Measurements from ENCODE around the gene IQSEC3. TPM values are rescaled to one million over a fixed set of nuclear protein-coding genes. Genes with fewer than 3 reads are reported as not detected.

IQSEC3 gene
- polyA plus RNA-seq, 4 donors, result under 0.01 to 1.5 (median 1.4) TPM; not detected in 1

DNA sequence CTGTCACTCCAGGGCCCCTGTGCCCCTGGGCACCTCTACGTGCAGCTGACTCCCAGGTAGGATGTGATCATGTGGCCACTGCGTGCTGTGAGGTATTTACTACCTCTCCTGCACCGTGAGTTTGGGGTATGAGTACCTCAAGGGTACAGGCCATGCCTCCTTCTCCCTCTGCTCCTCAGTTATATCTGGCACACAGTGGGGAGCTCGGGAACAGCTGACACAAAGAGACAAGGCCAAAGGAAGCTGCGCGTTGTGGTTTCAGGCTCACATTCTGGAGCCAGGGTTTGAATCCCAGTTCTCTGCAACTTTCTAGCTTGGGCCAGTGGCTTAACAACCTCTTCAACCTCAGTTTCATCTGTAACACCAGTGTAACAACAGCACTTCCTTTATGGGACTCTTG lies 155.2 kb downstream of the IQSEC3 start:
- WGBS, 3 donors, result 63 to 77% (median 65%) methylated on average over 6 of the region's 6 CpGs
- DNase-seq, result no peak
- Histone ChIP-seq H3K27me3 (ENCODE audit: control insufficient read depth in 3 of 3, insufficient read depth in 3 of 3, low read length in 3 of 3) (peaks cover 0 to 3% (median 0%) of the 10 kb centered on the region in 3 donors), H3K4me3 (ENCODE audit: low read depth in 1 of 3, low read length in 3 of 3) (no peak overlapping the region), H3K27ac (ENCODE audit: low read depth in 1 of 3, low read length in 2 of 3) (no peak overlapping the region), H3K9me3 (ENCODE audit: control insufficient read depth in 2 of 2, insufficient read depth in 1 of 2, low read depth in 1 of 2, low read length in 1 of 2) (no peaks in the 10 kb centered on the region), H3K4me1 (ENCODE audit: control insufficient read depth in 3 of 3, insufficient read depth in 2 of 3, low read depth in 1 of 3, low read length in 2 of 3) (no peaks in the 10 kb centered on the region), H3K36me3 (ENCODE audit: control insufficient read depth in 3 of 3, insufficient read depth in 2 of 3, low read depth in 1 of 3, low read length in 3 of 3) (no peaks in the 10 kb centered on the region)
- FAIRE-seq, result no peak

DNA sequence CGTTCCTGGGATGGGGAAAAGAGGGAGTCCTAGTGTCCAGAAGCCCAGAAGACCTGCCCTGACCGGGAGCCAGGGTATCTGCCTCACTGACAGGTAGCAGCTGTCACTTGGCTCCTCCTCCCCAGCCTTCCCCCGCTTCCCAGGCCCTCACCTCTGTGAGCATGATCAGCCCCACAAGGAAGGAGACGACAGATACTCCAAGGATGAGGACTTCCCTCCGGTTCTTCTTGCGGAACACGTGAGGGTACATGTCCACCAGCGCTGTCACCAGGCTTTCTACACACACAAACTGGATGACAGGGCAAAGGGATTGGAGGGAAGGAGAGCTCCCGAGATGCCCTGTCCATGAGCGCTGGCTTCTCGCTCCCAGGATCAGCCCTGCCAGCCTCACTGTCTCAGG lies 157.3 kb downstream of the IQSEC3 start:
- H3K4me1 ChIP-seq (ENCODE audit: control insufficient read depth in 3 of 3, insufficient read depth in 2 of 3, low read depth in 1 of 3, low read length in 2 of 3), result no peaks in the 10 kb centered on the region
- 75 to 83% (median 79%) methylated on average over 11 of the region's 11 CpGs for WGBS, 3 donors
- H3K36me3 ChIP-seq (ENCODE audit: control insufficient read depth in 3 of 3, insufficient read depth in 2 of 3, low read depth in 1 of 3, low read length in 3 of 3), result no peaks in the 10 kb centered on the region
- peaks cover 0 to 4% (median 3%) of the 10 kb centered on the region in 3 donors for H3K27me3 ChIP-seq (ENCODE audit: control insufficient read depth in 3 of 3, insufficient read depth in 3 of 3, low read length in 3 of 3)
- H3K4me3 ChIP-seq (ENCODE audit: low read depth in 1 of 3, low read length in 3 of 3), result no peak overlapping the region
- DNase-seq, result no peak
- H3K9me3 ChIP-seq (ENCODE audit: control insufficient read depth in 2 of 2, insufficient read depth in 1 of 2, low read depth in 1 of 2, low read length in 1 of 2), result no peaks in the 10 kb centered on the region
- FAIRE-seq, result no peak
- no peak overlapping the region for H3K27ac ChIP-seq (ENCODE audit: low read depth in 1 of 3, low read length in 2 of 3)

DNA sequence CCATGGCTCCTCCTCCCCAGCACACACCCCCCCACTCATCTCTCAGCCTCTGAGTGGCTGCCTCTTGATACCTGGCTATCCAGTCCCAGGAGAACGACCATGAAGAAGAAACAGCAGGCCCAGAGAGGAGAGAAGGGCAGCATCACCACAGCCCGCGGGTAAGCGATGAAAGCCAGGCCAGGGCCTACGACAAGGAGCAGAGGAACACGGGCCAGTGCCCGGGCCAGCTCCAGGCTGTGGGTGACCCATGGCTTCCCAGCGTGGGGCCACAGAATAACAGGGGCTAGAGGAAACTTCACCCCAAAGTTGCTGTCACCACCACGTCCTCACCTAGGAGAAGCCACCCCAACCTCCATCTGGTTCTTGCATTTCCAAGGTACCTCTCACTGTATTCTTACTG lies 157.8 kb downstream of the IQSEC3 start:
- no peak for DNase-seq

DNA sequence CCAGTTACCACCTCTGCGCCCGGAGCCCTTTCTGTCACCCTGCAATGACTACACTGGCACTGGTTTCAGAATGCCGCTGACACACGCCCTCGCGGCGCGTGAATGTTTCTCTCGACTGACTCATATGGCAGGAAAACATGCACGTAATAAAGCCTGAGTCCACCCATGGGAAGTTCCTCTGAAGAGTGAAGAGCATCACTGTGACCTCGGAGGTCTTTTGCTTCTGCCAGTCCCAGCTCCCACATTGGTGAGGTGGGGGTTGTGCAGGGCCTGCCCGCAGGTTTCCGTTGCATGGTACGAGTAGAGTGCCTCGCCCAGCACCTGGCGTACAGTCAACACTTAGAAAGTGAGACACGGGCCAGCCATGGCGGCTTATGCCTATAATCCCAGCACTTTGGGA lies 158.4 kb downstream of the IQSEC3 start:
- FAIRE-seq (no peak), DNase-seq (no peak)
- Histone ChIP-seq H3K4me3 (ENCODE audit: low read depth in 1 of 3, low read length in 3 of 3) (no peak overlapping the region), H3K9me3 (ENCODE audit: control insufficient read depth in 2 of 2, insufficient read depth in 1 of 2, low read depth in 1 of 2, low read length in 1 of 2) (no peaks in the 10 kb centered on the region), H3K27ac (ENCODE audit: low read depth in 1 of 3, low read length in 2 of 3) (no peak overlapping the region), H3K27me3 (ENCODE audit: control insufficient read depth in 3 of 3, insufficient read depth in 3 of 3, low read length in 3 of 3) (peaks cover 0 to 5% (median 4%) of the 10 kb centered on the region in 3 donors), H3K36me3 (ENCODE audit: control insufficient read depth in 3 of 3, insufficient read depth in 2 of 3, low read depth in 1 of 3, low read length in 3 of 3) (no peaks in the 10 kb centered on the region), H3K4me1 (ENCODE audit: control insufficient read depth in 3 of 3, insufficient read depth in 2 of 3, low read depth in 1 of 3, low read length in 2 of 3) (no peaks in the 10 kb centered on the region)
- WGBS, 3 donors, result 85 to 90% (median 89%) methylated on average over 18 of the region's 18 CpGs

More for the DNA sequence above, 157.8 kb downstream of the IQSEC3 start:
- H3K27me3 ChIP-seq (ENCODE audit: control insufficient read depth in 3 of 3, insufficient read depth in 3 of 3, low read length in 3 of 3), result peaks cover 0 to 4% (median 3%) of the 10 kb centered on the region in 3 donors
- 88 to 90% (median 90%) methylated on average over 9 of the region's 9 CpGs for WGBS, 3 donors
- H3K27ac ChIP-seq (ENCODE audit: low read depth in 1 of 3, low read length in 2 of 3), result no peak overlapping the region
- no peaks in the 10 kb centered on the region for H3K9me3 ChIP-seq (ENCODE audit: control insufficient read depth in 2 of 2, insufficient read depth in 1 of 2, low read depth in 1 of 2, low read length in 1 of 2)
- H3K36me3 ChIP-seq (ENCODE audit: control insufficient read depth in 3 of 3, insufficient read depth in 2 of 3, low read depth in 1 of 3, low read length in 3 of 3), result no peaks in the 10 kb centered on the region
- no peak for FAIRE-seq
- H3K4me3 ChIP-seq (ENCODE audit: low read depth in 1 of 3, low read length in 3 of 3), result no peak overlapping the region
- no peaks in the 10 kb centered on the region for H3K4me1 ChIP-seq (ENCODE audit: control insufficient read depth in 3 of 3, insufficient read depth in 2 of 3, low read depth in 1 of 3, low read length in 2 of 3)

DNA sequence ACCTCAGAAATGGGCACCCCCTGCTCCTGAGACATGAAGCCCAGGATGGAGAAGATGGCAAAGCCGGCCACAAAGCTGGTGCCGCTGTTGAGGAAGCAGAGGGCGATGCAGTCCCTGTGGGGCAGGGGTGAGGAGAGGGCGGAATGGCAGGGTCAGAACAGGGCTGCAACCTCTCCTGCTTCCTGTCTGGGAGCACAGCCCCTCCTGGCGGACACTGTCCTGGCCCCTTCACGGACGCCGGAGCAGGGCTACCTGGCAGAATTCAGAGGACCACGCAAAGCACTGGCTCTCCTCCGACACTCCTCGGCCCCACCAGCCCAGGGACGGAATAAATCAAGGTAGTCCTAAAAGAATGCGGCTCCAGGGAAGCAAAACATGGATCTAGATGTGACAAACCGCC lies 159.8 kb downstream of the IQSEC3 start:
- no peaks in the 10 kb centered on the region for H3K4me1 ChIP-seq (ENCODE audit: control insufficient read depth in 3 of 3, insufficient read depth in 2 of 3, low read depth in 1 of 3, low read length in 2 of 3)
- DNase-seq (no peak), FAIRE-seq (no peak)
- no peak overlapping the region for H3K4me3 ChIP-seq (ENCODE audit: low read depth in 1 of 3, low read length in 3 of 3)
- peaks cover 0 to 5% (median 4%) of the 10 kb centered on the region in 3 donors for H3K27me3 ChIP-seq (ENCODE audit: control insufficient read depth in 3 of 3, insufficient read depth in 3 of 3, low read length in 3 of 3)
- no peaks in the 10 kb centered on the region for H3K9me3 ChIP-seq (ENCODE audit: control insufficient read depth in 2 of 2, insufficient read depth in 1 of 2, low read depth in 1 of 2, low read length in 1 of 2)
- no peaks in the 10 kb centered on the region for H3K36me3 ChIP-seq (ENCODE audit: control insufficient read depth in 3 of 3, insufficient read depth in 2 of 3, low read depth in 1 of 3, low read length in 3 of 3)
- no peak overlapping the region for H3K27ac ChIP-seq (ENCODE audit: low read depth in 1 of 3, low read length in 2 of 3)
- 84 to 88% (median 88%) methylated on average over 12 to 14 of the region's 14 CpGs for WGBS, 3 donors

DNA sequence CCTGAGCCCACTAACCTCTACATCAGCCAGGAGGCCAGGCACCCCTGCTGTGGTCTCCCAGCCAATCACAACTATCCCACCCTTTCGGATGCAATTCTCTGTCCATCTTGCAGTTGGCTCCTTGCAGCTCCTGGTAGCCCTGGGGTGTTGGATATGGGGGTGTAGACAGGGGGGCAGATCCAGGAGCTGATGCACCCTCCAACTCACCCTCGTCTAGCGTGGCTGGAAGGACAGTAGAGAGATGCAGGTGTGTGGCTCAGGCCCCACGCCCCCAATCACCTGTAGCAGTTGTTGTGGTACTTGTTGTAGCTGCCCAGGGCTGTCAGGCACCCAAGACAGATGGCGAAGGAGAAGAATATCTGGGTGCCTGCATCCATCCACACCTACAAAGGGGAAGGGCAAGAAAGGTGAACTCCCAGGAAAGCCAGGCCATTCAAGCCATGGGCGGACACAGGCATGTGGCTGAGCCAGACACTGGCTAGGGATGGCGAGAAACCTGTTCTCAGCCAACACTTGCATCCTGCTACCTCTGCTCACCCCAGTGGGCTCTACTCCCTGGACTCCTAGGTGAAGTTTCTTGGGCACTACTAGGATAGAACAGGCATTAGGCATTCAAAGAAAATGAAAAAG lies 160.8 kb downstream of the IQSEC3 start:
- no peaks in the 10 kb centered on the region for H3K36me3 ChIP-seq (ENCODE audit: control insufficient read depth in 3 of 3, insufficient read depth in 2 of 3, low read depth in 1 of 3, low read length in 3 of 3)
- H3K9me3 ChIP-seq (ENCODE audit: control insufficient read depth in 2 of 2, insufficient read depth in 1 of 2, low read depth in 1 of 2, low read length in 1 of 2), result no peaks in the 10 kb centered on the region
- no peak overlapping the region for H3K4me3 ChIP-seq (ENCODE audit: low read depth in 1 of 3, low read length in 3 of 3)
- peaks cover 0 to 5% (median 4%) of the 10 kb centered on the region in 3 donors for H3K27me3 ChIP-seq (ENCODE audit: control insufficient read depth in 3 of 3, insufficient read depth in 3 of 3, low read length in 3 of 3)
- DNase-seq, result no peak
- no peaks in the 10 kb centered on the region for H3K4me1 ChIP-seq (ENCODE audit: control insufficient read depth in 3 of 3, insufficient read depth in 2 of 3, low read depth in 1 of 3, low read length in 2 of 3)
- no peak for FAIRE-seq
- no peak overlapping the region for H3K27ac ChIP-seq (ENCODE audit: low read depth in 1 of 3, low read length in 2 of 3)
- 82 to 89% (median 85%) methylated on average over 7 of the region's 7 CpGs for WGBS, 3 donors

Other genes with a start within 250 kb of the IQSEC3 start
- 1 to 10 TPM in 2 of 4 donors, under 1 TPM in 2; 0.06 to 9.4 (median 1.7) TPM for gene SLC6A12, start 147.4 kb downstream of the IQSEC3 start, polyA plus RNA-seq
- gene SLC6A13, start 196.1 kb downstream of the IQSEC3 start, polyA plus RNA-seq, result 10 to 100 TPM in 2 of 4 donors, under 1 TPM in 2; 0.24 to 18.6 (median 5.8) TPM